HCT116 (cell line): Measurements from ENCODE around the gene CTLA4. TPM values are rescaled to one million over a fixed set of nuclear protein-coding genes. Genes with fewer than 3 reads are reported as not detected.

Experiments
- ATAC-seq: fragments of 200-7000 bp; cut with Tn5 transposase; 2 replicates; pipeline ENCODE4 v1.9.1; 2020; ENCODE audit warnings: mild to moderate bottlenecking, moderate library complexity
- BruUV-seq: library from RNA; stranded (reverse); fragments of 400-500 nt; replicated peaks from 2 replicates; lab custom pipeline; 2021; lab: Mats Ljungman, UMichigan
- CTCF ChIA-PET: fragments of 300-600 bp; sonication (Branson Sonifier 250); formaldehyde crosslinking; loops from one replicate; lab custom pipeline; 2021; ENCODE audit warnings: antibody characterized with exemption; lab: Charles Lee
- POLR2A ChIA-PET: fragments of 300-600, 350-600 bp; sonication (Branson Sonifier 250); formaldehyde crosslinking; loops from one replicate; lab custom pipeline; 2021; ENCODE audit warnings: antibody characterized with exemption; lab: Charles Lee
- RAD21 ChIA-PET, 2 experiments: fragments of 300-600 bp; sonication (Branson Sonifier 250); formaldehyde crosslinking; loops; one replicate each; lab custom pipeline; 2023; ENCODE audit warnings: low total read pairs in 2 of 2; ENCODE audit not compliant: uncharacterized antibody in 2 of 2, unreplicated experiment in 2 of 2, low non-redundant PET in 1 of 2; lab: Charles Lee
- DNase-seq: peaks from one replicate; pipeline ENCODE4 v3.0.0-alpha.2; 2010; ENCODE audit warnings: low read depth, low spot score
- H2AFZ ChIP-seq: fragments of 200-600 bp; shearing (Covaris generic), sonication (generic); 2 replicates; pipeline ENCODE4 v1.6.1; 2017; ENCODE audit warnings: low read depth, mixed run types, mixed read lengths, antibody characterized with exemption, low read length; ENCODE audit not compliant: poor library complexity, severe bottlenecking
- H3K27ac ChIP-seq: 2 replicates; pipeline ENCODE4 v1.5.1; 2012; ENCODE audit warnings: low read depth, low read length
- H3K27me3 ChIP-seq: fragments of 200-600 bp; sonication (generic); 2 replicates; pipeline ENCODE4 v1.6.1; 2016; ENCODE audit warnings: mixed run types, low read length, mixed read lengths; ENCODE audit not compliant: insufficient read depth
- H3K36me3 ChIP-seq, 2 experiments: fragments of 200-500 bp in 1 of 2; fragments of 200-600 bp in 1 of 2; sonication (Bioruptor generic) in 1 of 2; sonication (generic) in 1 of 2; 2 replicates each; pipeline versions ENCODE4 v1.5.1 to v1.6.1; 2014 to 2016; ENCODE audit warnings: low read length in 2 of 2, inconsistent platforms in 1 of 2, mixed read lengths in 1 of 2, mixed run types in 1 of 2; ENCODE audit not compliant: insufficient read depth in 2 of 2, control insufficient read depth in 1 of 2
- H3K4me1 ChIP-seq, 2 experiments: fragments of 200-600 bp in 1 of 2; sonication (generic) in 1 of 2; 2 replicates each; pipeline versions ENCODE4 v1.5.1 to v1.6.1; 2012 to 2017; ENCODE audit warnings: low read length in 2 of 2, inconsistent platforms in 1 of 2, mild to moderate bottlenecking in 1 of 2, mixed read lengths in 1 of 2, mixed run types in 1 of 2, moderate library complexity in 1 of 2; ENCODE audit not compliant: insufficient read depth in 2 of 2, control insufficient read depth in 1 of 2
- H3K4me2 ChIP-seq: fragments of 200-600 bp; sonication (generic); 2 replicates; pipeline ENCODE4 v1.6.1; 2017; ENCODE audit warnings: mixed run types, low read length, mixed read lengths
- H3K4me3 ChIP-seq, 2 experiments: fragments of 200-600 bp in 1 of 2; sonication (generic) in 1 of 2; replicated peaks in 1 of 2; 2 replicates each; pipeline ENCODE4 v1.5.1; 2011 to 2016; ENCODE audit warnings: low read length in 2 of 2, control low read depth in 1 of 2, low read depth in 1 of 2, mild to moderate bottlenecking in 1 of 2, mixed read lengths in 1 of 2, mixed run types in 1 of 2
- H3K79me2 ChIP-seq: fragments of 200-600 bp; sonication (generic); 2 replicates; pipeline ENCODE4 v1.6.1; 2017; ENCODE audit warnings: mild to moderate bottlenecking, mixed run types, low read length, moderate library complexity, mixed read lengths; ENCODE audit not compliant: insufficient read depth
- H3K9ac ChIP-seq: fragments of 200-600 bp; sonication (generic); 2 replicates; pipeline ENCODE4 v1.6.1; 2016; ENCODE audit warnings: low read length, mixed read lengths
- H3K9me2 ChIP-seq: fragments of 200-600 bp; sonication (generic), shearing (Covaris generic); 2 replicates; pipeline ENCODE4 v1.6.1; 2017; ENCODE audit warnings: mixed run types, mild to moderate bottlenecking, moderate library complexity; ENCODE audit not compliant: insufficient read depth
- H3K9me3 ChIP-seq, 2 experiments: fragments of 200-500 bp in 1 of 2; fragments of 200-600 bp in 1 of 2; sonication (Bioruptor generic) in 1 of 2; sonication (generic) in 1 of 2; 2 replicates each; pipeline ENCODE4 v1.6.1; 2014 to 2017; ENCODE audit warnings: low read length in 2 of 2, mixed read lengths in 2 of 2, inconsistent platforms in 1 of 2, low read depth in 1 of 2, mild to moderate bottlenecking in 1 of 2, mixed run types in 1 of 2, moderate library complexity in 1 of 2; ENCODE audit not compliant: control insufficient read depth in 1 of 2, insufficient read depth in 1 of 2
- H4K20me1 ChIP-seq: fragments of 200-600 bp; sonication (generic), shearing (Covaris generic); 2 replicates; pipeline ENCODE4 v1.6.1; 2017; ENCODE audit warnings: mixed run types, mild to moderate bottlenecking, moderate library complexity; ENCODE audit not compliant: insufficient read depth
- CBX3 ChIP-seq: IDR thresholded peaks from 2 replicates; pipeline ENCODE4 v1.6.1; 2012; ENCODE audit warnings: low read depth
- CEBPB ChIP-seq: IDR thresholded peaks from 2 replicates; pipeline ENCODE4 v1.6.1; 2012; ENCODE audit warnings: low read depth
- CTCF ChIP-seq, 3 experiments: fragments of 200-600 bp in 1 of 3; sonication (generic) in 1 of 3; IDR thresholded peaks in 2 of 3; conservative IDR thresholded peaks in 1 of 3; 2 replicates each; pipeline ENCODE4 v1.5.1; 2012 to 2017; ENCODE audit warnings: low read depth in 2 of 3, low read length in 2 of 3, antibody characterized with exemption in 1 of 3, borderline replicate concordance in 1 of 3, control low read depth in 1 of 3, mild to moderate bottlenecking in 1 of 3, mixed read lengths in 1 of 3, mixed run types in 1 of 3, moderate library complexity in 1 of 3; ENCODE audit not compliant: insufficient read depth in 1 of 3
- ELF1 ChIP-seq: IDR thresholded peaks from 2 replicates; pipeline ENCODE4 v1.6.1; 2012; ENCODE audit warnings: low read depth, borderline replicate concordance
- EZH2 ChIP-seq: fragments of 200-600 bp; sonication (generic); IDR thresholded peaks from 2 replicates; pipeline ENCODE4 v1.6.1; 2017; ENCODE audit warnings: antibody characterized with exemption, mixed run types
- EZH2phosphoT487 ChIP-seq: fragments of 200-600 bp; IDR thresholded peaks from 2 replicates; pipeline ENCODE4 v1.6.1; 2018; ENCODE audit warnings: antibody characterized with exemption, borderline replicate concordance
- JUND ChIP-seq: IDR thresholded peaks from 2 replicates; pipeline ENCODE4 v1.6.1; 2012
- POLR2AphosphoS5 ChIP-seq: IDR thresholded peaks from 2 replicates; pipeline ENCODE4 v1.6.1; 2011; ENCODE audit warnings: mild to moderate bottlenecking, low read depth, low read length, moderate library complexity
- SP1 ChIP-seq: IDR thresholded peaks from 2 replicates; pipeline ENCODE4 v1.6.1; 2012; ENCODE audit warnings: low read depth
- YY1 ChIP-seq: IDR thresholded peaks from 2 replicates; pipeline ENCODE4 v1.6.1; 2011; ENCODE audit warnings: low read length, low read depth, moderate library complexity, mild to moderate bottlenecking; ENCODE audit not compliant: insufficient replicate concordance; ENCODE audit errors: extremely low read depth
- ZBTB33 ChIP-seq: IDR thresholded peaks from 2 replicates; pipeline ENCODE4 v1.6.1; 2011; ENCODE audit warnings: mild to moderate bottlenecking, low read length, moderate library complexity; ENCODE audit not compliant: insufficient replicate concordance; ENCODE audit errors: extremely low read depth
- ZNF274 ChIP-seq: fragments of 200-500 bp; sonication (Bioruptor generic); IDR thresholded peaks from 2 replicates; pipeline ENCODE4 v1.6.1; 2014; ENCODE audit warnings: mild to moderate bottlenecking, low read depth, low read length, inconsistent platforms
- intact Hi-C: fragments of 100-400 bp; cut with micrococcal nuclease; formaldehyde crosslinking; loops from 2 replicates; pipeline ENCODE4 v1.10.0; 2022
- total RNA-seq: library from RNA; stranded (reverse); gene quantifications from one replicate; pipeline ENCODE4 v1.2.1, GENCODE V29; 2021; ENCODE audit not compliant: unreplicated experiment

The CTLA4 gene
- total RNA-seq, 1 experiment from 2014 or later = 0.37 TPM

- TF ChIP-seq ZBTB33 (no peak), EZH2 (no peak), ELF1 (no peak), EZH2phosphoT487 (no peak), JUND (no peak), POLR2AphosphoS5 (no peak)
These were observed 8.4 kb upstream of the CTLA4 start (continued) for GRCh38 chr2:203859030-203859789.

- Histone ChIP-seq H3K27ac (no peak overlapping the region), H3K4me2 (no peak overlapping the region), H3K4me3 (no peak overlapping the region), H3K9ac (no peak overlapping the region), H3K4me1 (no peaks in the 10 kb centered on the region), H4K20me1 (no peaks in the 10 kb centered on the region), H3K79me2 (no peaks in the 10 kb centered on the region), H3K9me2 (no peaks in the 10 kb centered on the region), H3K9me3 (no peaks in the 10 kb centered on the region), H2AFZ (no peak overlapping the region), H3K36me3 (no peaks in the 10 kb centered on the region), H3K27me3 (0 out of 2 replicates have a peak, but pooled peaks cover 3% of the 10 kb centered on the region)
- ChIA-PET CTCF (no interaction called here), RAD21 (no interaction called here), POLR2A (no interaction called here)
- no TSS peak for BruUV-seq
- DNase-seq (no peak), ATAC-seq (no peak)
- intact Hi-C loops = no loop called here
- TF ChIP-seq JUND (no peak), CEBPB (no peak), CTCF (IDR thresholded peaks at IDR 0.05 in 2 of 3, conservative IDR thresholded peaks at IDR 0.05 in 1 of 3; ENCODE audit: borderline replicate concordance in 1 of 3, insufficient read depth in 1 of 3, low read depth in 2 of 3, low read length in 2 of 3) (no peak), YY1 (no peak), SP1 (no peak), CBX3 (no peak), EZH2 (no peak), ZNF274 (no peak)
These were observed 6.4 kb upstream of the CTLA4 start for GRCh38 chr2:203861197-203861596.
